HG03039 (cell line): ENCODE data around the gene ACER3.
"Not testable (repeated sequence)": the region's sequence is repeated elsewhere in the genome, so short reads cannot be mapped to it uniquely, and the experiment has no call there.

Experiments used
- ATAC-seq: cut with Tn5 transposase; IDR thresholded peaks from one replicate; pipeline ENCODE4 v1.9.1; 2021; ENCODE audit warnings: mild to moderate bottlenecking, moderate library complexity; ENCODE audit not compliant: unreplicated experiment

The ACER3 gene

GRCh38 chr11:76836613-76837291, 24.0 kb upstream of the ACER3 start:
- no peak for ATAC-seq

- no peak for ATAC-seq
Measured at GRCh38 chr11:76837696-76838677, 22.7 kb upstream of the ACER3 start.

- no peak for ATAC-seq
Measured at GRCh38 chr11:76838678-76839068, 22.0 kb upstream of the ACER3 start.

DNA sequence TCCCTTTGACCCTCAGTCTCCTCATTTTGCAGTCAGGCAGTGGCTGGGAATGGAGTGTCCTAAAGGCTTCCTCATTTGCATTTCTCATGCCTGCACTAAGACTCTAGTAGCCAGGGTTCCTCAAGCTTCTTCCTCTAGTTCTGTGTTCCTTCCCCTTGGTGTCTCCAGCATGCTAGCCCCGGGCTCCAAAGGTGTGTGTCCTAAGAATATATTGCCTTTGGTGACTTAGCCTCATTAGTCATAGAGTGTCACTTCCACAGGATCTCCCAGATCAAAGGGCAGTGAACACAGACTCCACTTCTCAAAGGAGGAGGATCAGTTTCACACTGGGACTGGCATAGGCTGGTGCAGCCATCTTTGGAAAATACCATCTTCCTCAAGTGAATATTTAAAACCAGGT, 21.4 kb upstream of the ACER3 start:
- ATAC-seq, result no peak

DNA sequence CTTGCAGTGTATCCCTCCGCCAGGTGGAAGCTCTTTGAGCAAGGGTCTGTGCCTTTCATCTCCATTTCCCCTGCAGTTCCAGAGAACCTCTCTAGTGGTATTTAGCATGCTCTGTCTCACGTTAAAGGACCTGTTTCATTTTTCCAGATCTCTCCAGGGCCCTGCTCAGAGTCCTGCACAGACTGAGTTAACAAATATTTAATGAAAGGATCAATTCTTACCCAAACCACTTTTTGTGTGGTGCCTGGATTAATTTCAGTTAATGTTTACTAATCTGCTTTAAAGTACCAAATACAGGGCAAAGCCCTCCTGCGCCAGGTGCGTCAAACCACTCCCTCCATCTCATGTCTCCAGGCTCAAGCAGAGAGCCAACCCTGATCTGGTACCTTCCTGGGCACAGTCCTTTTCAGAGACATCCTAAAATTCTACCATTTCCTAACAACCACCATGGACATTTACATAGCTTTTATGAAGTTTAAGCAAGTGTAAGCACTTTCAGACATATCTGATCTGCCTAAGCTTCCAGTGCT, 18.7 kb upstream of the ACER3 start:
- ATAC-seq, result no peak

DNA sequence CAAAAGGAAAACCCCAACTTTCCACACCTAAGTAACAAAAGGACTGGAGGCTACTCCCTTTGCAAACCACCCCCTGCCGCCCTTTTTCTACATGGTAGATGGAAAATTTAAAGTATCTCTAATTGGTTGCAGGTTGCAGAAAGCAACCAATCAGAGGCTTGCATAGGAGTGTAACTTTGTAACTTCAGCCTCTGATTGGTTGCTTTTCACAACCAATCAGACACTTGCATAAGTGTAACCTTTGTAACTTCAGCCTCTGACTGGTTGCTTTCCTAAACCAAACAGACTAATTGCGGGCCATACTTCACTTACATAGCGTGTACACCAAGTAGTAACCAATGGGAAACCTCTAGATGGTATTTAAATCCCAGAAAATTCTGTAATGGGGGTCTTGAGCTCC, 16.8 kb upstream of the ACER3 start:
- no peak for ATAC-seq

- ATAC-seq, result no peak
Measured at GRCh38 chr11:76844511-76844910, 16.2 kb upstream of the ACER3 start.

- ATAC-seq, result no peak
Measured at GRCh38 chr11:76845069-76845468, 15.6 kb upstream of the ACER3 start.

GRCh38 chr11:76846441-76846840, 14.3 kb upstream of the ACER3 start:
- ATAC-seq, result no peak

DNA sequence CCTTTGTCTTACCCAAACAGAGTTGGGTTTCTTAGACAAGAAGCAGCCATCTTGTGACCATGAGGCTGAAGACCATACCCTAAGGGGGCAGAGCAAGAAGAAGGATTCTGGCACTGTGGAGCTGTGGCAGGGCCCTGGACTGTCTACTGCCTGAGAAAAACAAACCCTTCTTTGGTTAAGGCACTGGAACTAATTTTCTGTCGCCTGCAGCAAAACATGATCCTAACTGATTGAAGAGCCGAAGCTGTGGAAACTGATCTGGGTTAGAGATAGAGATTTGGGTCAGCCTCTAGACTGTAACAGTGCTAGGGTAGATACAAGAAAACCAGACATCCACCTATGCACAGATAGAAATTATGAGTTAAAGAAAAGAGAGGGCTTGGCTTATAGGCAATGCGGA, 11.3 kb upstream of the ACER3 start:
- no peak for ATAC-seq

- no peak for ATAC-seq
Measured at GRCh38 chr11:76850130-76850529, 10.6 kb upstream of the ACER3 start.

GRCh38 chr11:76850815-76851214, 9.9 kb upstream of the ACER3 start:
- no peak for ATAC-seq

DNA sequence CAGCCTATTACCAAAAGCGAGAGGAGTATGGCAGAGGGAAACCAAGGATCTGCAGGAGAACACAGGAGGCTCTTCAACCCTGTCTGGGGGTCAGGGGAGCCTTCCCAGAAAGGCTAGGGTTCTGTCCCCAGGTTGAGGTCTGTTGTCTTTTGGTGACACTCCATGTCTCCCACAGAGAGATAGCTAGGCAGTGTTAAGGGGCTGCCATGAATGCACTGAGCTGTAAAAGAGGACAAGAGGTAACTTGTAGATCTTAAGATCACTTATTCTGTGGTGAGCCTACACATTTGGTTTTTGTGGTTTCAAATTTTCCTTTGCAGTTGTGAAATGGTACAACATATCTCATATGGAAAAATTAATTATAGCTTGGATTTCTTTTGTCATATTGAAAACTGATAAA, 6.0 kb upstream of the ACER3 start:
- no peak for ATAC-seq

DNA sequence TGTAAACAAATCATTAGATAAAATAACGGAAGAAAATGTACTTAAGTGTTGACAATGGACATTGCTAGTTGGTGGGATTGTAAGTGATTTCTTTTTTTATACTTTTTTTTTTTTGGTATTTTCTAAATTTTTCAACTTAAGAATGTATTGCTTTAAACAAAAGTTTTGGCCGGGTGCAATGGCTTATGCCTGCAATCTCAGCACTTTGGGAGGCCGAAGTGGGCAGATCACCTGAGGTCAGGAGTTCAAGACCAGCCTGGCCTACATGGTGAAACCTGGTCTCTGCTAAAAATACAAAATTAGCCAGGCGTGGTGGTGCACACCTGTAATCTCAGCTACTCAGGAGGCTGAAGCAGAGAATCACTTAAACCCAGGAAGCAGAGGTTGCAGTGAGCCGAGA, 5.0 kb upstream of the ACER3 start:
- not testable (repeated sequence) for ATAC-seq

DNA sequence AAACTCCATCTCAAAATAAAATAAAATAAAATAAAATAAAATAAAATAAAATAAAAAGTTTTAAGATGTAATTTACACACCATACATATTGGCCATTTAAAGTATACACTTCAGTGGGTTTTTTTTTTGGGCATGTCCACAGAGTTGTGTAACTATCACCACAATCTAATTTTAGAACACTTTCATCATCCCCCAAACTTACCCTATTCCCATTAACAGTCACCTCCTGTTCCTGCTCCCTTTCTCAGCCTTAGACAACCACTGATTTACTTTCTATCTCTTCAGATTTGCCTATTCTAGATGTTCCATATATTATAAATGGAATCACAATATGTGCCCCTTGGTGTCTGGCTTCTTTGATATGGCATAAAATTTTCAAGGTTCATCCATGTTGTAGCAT, 4.6 kb upstream of the ACER3 start:
- ATAC-seq, result no peak

- ATAC-seq, result no peak
Measured at GRCh38 chr11:76856571-76856970, 4.1 kb upstream of the ACER3 start.

DNA sequence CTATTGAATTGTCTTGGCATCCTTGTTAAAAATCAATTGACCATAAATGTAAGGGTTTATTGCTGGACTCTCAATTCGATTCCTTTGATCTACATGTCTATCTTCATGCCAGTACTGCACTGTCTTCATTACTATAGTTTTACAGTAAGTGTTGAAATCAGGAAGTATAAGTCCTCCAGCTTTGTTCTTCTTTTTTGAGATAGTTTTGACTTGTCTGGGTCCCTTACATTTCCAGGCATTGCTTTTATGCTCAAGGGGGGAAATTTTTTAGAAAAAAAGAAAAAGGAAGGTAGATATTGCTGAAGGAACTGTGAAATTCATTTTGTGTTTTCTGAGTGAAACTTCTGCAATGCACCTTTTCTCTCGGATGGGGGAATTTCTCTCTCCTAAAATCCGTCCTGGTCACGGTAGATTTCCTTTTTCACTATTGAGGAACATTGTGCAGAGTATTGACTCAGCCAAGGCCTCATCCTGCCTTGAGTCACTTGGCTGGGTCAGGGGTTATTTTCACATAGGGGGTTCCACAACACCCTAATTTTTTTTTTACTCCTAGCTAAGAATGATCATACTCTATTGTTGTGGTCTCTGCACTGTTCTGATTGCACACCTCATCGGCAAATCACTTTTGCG, 2.8 kb upstream of the ACER3 start:
- no peak for ATAC-seq

DNA sequence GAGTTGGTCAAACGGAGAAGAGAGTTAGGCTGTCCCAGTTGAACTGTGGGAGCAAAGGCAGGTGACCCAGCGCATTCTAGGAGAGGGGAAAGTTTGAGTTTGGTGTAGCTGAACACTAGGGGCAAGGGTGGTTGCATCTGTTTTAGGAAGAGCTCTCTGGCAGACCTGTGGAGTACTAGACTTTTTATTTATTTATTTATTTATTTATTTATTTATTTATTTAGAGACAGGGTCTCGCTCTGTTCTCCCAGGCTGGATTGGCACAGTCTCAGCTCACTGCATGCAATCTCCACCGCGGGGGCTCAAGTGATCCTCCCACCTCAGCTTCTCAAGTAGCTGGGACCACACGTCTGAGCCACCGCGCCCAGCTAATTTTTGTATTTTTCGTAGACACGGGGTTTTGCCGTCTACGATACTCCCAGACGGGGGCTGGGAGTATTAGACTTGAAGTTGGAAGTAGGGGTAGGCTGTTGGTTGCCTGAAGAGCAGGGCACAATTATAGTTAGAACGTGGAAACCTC, 950 bp upstream of the ACER3 start:
- no peak for ATAC-seq

GRCh38 chr11:76861490-76861953, 804 bp downstream of the ACER3 start:
- ATAC-seq, result no peak

DNA sequence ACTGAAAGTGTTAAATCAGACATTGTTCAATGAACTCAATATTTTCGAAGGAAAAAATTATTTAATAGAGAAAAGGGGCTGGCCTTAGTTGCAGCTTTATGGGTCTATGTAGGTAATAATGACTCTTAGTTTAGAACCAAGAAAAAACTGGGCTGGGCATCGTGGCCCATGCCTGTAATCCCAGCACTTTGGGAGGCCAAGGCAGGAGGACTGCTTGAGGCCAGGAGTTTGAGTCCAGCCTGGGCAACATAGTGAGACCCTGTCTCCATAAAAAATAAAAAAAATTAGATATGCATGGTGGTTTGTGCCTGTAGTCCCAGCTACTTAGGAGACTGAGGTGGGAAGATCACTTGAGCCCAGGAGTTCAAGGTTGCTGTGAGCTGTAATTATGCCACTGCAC, 2.1 kb downstream of the ACER3 start:
- not testable (repeated sequence) for ATAC-seq

DNA sequence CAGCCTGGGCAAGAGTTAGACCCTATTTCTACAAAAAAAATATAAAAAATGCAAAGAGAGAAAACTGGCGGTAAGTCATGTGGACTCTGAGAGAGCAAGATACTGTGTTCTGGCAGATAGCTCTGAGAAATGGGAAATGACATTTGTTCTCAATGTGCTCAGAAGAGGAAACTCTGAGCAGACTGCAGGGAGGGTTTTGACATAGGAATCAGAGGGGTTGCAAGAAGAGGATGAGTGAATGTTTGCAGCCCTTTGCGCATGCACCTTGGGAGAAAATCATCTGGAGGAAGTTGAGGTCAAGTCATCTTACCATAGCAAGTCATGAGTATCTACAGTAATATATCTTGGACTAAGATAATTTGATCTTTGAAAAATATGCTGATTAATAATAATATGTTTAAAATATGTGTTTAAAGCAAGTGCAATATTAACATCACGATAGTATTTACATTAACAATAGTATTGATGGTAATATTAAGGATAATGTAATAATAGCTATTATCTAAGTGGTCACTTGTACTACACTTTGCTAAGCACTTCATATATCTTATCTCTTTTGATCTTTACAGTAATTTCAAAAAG, 2.6 kb downstream of the ACER3 start:
- no peak for ATAC-seq
